HG02884 (cell line): Measurements from ENCODE around the gene ALCAM.

Experiments
- ATAC-seq: cut with Tn5 transposase; IDR thresholded peaks from one replicate; pipeline ENCODE4 v1.9.1; 2021; ENCODE audit warnings: mild to moderate bottlenecking, moderate library complexity; ENCODE audit not compliant: unreplicated experiment

ALCAM gene

DNA sequence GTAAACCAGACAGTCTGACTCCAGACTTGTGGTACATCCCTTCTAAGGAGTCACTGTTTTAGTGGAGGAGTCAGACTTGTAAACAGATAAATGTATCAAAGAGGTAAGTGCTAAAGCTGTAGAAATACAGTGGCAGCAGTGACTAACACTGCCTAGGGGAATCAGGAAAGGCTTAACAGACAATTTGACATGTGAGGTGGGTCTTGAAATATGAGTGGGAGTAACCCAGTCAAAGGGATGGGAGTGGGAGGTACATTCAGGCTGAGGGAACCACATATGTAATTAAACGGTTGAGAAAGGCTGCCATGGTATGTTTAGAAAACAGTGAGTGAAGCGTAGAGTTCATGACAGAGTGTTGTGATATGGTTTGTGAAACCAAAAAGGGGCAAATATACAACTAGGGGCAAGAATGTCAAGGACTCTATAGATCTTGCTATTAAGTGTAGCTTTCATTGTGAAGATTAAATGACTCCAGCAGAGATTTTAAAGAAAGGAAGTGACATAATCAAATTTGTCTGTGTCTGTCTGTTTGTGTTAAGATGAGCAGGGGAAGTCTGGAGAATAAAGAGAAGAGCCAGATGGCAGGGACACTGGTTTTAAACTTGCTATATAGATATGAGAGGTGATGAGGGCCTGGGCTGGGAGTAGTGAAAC, 11.2 kb upstream of the ALCAM start:
- ATAC-seq: no peak

DNA sequence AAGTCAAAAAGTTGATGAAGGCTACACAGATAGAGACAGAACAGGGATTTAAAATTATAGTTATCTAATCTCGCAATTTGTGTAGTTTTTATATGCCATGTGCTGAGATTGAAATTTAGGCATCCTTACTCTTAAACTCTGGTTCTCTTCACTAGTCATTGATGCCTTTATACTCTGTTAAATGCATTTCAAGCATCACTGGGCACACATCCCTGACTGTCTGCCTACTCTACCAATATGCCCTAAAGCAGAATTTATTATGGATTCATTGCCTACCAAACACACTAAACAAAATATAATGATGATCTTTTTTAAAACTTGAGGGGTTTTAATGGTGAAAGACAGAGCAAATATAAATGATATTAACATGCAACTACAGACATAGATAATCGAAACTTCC, 10.3 kb upstream of the ALCAM start:
- no peak for ATAC-seq

DNA sequence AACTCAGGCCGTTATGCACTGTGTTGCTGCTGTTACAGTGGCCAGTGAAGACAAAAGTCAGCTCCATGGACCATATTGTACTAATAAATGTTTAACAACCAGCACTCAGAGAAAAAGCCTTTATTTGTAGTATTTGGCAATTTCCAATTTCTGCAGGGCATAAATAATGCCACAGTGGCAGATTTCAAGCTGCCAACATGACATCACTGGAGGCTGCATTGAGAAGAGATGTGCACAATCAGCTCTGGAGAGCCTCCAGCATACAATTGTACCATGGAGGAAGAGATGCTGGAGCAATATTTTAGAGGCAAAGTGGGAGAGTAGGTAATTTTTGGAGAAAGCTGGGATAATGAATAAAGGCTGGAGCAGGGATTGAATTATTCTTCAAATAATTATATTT, 9.7 kb upstream of the ALCAM start:
- no peak for ATAC-seq

DNA sequence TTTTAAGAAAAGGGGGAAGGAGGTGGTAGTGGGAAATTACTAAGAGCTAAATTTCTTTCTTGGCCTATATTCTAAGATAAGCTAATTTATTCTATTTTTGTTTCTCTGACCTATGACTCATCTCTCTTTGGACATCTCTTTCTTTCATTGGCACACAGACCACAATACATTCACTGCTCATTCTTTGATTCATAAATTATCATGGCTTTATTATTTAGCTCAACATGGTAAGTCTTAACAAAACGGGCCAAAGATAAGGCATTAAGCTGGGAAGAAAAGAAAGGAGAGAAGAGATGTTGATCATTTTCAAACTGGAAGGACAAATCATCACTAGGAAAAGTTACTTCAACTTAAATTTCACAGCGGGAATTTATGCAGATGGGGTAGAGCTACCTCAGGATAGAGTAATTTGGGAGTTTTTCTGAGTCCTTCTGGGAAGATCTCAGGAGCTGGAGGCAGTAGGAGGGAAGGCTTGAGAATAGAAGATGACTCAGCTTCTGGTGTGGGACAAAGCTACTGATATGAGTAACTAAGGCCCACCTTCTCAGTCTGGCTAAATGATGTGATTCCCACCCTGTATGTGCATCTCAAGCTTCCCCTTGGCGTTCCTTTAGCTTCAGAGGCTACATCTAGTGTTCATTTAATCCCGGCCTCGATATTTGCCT, 7.5 kb upstream of the ALCAM start:
- ATAC-seq: peak; percentile 47

DNA sequence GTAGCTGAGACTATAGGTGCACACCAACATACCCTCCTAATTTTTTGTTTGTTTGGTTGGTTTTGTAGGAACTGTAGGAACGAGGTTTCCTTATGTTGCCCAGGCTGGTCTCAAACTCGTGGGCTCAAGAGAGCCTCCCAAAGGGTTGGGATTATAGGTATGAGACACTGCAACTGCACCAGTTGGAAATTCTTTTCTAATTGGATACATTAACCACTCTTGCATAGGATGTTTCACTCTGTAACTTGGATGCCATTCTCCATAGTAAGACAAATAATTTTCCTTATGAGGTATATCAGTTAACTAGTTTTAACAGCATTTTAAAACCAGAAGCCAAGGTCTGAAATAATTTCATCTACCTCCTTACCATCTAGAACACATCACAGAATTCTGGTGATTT, 6.7 kb upstream of the ALCAM start:
- no peak for ATAC-seq

DNA sequence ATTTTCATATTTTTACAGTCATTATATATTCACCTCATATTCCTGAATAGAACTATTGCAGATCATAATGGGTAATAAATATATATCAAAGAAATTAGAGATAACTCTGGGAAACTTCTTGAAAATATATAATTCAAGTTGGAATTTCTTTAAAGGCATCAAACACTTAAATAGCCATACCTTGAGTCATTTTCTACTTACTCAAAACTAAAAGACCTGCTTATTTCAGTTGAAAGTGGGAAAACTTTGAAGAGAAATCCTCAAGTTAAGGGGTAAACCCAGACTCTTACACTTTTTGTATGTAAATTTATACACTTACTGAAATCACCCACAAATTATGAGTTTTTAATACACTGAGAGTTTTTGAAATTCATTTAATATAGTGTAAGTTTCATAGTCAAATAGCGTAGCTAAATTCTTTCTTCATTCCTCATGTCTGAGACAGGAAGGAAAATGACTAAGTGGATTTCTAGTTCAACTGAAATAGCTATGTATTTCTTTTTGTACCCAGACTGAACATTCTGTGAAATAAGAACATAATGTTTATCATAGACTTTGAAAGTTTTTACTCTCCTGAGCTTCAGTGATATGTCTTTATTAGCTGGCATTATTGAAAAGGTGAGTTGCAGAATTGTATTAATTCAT, 4.6 kb upstream of the ALCAM start:
- no peak for ATAC-seq

DNA sequence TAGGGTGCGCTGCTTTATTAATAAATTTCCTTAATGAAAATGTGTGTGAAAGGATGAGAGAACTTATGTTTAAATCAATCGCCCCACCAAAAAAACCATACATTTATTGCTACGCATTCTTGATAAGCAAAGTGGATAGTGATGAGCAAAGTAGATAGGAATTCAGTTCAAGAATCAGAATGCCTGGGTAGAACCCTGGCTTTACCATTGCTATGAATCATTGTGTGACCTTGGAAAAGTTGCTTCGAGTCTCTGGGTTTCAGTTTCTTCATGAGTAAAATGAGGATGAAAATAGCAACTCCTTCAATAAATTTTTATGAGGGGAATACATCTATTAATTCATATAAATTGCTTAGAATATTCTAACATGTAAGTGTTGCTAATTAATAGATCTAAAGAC, 2.6 kb upstream of the ALCAM start:
- ATAC-seq: no peak

DNA sequence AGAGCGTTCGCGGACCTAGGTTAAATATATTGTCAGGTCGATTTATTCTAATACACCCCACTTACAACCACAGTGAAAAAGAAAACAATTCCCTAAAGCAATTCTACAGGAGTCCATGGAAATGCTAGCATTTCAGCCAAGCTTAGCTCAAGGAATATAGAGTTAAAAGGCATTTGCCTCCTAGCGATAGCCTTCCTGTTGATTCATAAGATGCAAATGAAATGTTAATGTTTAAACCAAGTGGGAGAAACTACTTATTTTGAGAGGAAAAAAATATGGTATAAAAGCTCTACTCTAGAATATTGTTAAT, 1.7 kb upstream of the ALCAM start:
- no peak for ATAC-seq

DNA sequence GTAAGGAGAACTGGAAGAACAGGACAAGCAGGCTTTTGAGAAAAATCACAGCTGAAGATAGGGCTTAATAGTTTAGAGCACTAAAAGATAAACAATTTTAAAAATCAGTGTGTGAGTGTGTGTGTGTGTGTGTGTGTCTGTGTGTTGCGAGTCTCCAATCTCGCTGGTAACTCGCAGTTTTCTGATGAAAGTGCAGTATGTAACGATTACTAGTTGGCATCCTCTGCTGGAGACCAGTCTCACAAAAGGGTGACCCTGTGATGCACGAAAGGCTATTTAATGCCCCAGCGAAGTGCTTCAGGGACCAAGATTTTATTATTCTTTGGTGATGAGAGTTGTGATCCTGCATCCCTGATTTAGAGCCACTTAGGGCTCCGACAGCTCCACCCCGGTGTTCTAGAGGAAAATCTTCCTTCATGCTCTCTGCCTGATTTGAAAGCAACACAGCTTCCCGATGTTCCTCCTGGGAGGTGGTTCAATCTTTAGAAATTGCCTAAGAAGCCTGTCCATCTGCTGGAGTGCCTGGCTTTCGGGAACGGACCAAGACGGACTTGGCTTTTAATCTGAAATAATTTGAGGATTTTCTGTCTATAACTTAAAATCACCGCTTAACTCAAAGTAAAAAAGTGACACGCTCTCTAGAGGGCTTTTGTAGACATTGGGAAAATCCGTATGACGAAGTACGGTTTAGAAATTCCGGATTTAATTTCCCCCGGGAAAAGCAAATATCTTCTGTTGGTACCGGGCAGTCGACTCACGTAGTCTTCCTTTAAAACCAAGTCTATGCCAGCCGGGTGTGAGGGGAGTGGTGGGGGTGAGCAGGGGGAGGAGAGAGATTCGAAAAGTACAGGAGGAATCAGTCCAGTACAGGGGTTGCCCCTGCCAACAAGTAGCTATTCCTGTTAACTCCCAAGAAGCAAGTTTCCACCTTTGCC, 1.1 kb upstream of the ALCAM start:
- no peak for ATAC-seq

DNA sequence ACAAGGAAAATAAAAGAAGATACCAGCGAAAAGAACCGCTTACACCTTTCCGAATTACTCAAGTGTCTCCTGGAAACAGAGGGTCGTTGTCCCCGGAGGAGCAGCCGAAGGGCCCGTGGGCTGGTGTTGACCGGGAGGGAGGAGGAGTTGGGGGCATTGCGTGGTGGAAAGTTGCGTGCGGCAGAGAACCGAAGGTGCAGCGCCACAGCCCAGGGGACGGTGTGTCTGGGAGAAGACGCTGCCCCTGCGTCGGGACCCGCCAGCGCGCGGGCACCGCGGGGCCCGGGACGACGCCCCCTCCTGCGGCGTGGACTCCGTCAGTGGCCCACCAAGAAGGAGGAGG, 325 bp downstream of the ALCAM start:
- no peak for ATAC-seq

DNA sequence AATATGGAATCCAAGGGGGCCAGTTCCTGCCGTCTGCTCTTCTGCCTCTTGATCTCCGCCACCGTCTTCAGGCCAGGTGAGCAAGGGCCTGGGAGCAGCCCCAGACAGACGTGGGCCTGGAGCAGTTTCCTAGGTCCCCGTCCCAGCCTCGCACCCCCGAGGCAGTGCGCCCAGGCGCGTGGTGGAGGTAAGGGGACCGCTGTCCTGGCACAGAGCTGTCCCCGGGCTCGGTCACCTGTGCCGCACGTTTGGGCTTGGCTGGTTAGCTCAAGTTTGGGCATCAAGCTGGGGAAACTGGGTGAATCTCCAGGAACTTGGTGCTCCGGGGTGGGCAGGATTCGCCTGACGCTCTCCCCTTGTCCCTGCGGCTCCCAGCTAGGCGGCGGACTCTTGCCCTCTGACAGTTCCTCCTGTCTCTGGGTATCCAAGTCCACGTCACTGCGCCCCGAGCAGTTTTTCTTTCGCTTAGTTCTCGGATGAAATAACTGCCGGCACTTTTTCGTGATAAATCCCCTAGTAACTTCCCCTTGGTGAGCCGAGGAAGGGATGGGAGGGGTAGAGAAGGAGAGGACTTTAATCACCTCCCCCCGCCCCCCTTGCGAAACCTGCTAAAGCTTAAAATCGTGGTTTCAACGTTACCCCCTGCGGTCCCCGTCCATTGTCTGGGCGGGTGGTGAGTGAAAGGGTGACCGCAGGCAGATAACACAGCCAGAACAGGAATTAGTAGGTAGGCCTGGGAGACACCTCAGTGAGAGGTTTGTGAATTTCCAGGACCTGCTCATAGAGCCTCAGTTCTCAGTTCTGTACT, 901 bp downstream of the ALCAM start:
- peak; percentile 30 for ATAC-seq

DNA sequence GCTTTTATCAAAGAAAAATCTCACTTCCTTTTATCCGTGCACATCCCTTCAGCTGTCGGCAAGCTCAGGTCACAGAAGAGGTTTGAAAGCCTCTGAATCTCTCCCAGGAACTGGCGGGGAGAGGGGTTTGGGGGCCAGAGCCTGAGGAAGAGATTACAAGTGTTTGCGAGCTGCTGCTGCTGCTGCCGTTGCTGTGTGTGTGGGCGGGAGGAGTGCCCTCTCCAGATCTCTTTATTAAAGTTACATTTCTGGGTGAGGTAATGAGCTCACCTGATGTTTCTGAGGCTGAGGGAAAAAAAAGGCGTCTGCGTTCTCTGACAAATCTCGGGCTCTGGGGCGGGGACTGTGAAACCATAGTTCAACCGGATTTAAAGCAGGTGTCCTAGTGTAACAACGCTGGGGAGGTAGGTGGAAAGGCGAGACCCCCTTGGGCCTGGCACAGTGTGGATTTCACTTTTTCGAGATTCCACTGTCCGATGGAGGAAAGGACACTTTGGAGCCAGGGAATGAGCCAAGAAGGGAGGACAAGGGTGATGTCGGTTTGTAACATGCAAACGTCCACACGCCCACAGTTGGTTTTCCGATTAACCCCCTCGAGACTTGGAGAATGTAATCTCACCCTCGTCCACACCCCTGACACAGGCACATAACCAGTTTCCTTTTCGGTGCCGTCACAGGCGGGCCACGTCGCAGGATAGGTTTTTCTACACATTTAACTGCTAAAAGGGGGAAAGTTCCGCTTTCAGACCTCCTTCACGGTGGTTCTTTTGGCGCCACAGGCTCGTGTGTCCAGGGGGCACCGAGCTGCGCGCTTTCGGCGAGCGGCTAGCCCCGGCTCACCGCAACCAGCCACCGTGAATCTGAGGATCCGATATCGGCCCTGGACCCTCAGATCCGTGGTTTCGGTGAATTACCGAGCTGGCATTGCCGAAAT, 2.1 kb downstream of the ALCAM start:
- ATAC-seq: peak; percentile 27

DNA sequence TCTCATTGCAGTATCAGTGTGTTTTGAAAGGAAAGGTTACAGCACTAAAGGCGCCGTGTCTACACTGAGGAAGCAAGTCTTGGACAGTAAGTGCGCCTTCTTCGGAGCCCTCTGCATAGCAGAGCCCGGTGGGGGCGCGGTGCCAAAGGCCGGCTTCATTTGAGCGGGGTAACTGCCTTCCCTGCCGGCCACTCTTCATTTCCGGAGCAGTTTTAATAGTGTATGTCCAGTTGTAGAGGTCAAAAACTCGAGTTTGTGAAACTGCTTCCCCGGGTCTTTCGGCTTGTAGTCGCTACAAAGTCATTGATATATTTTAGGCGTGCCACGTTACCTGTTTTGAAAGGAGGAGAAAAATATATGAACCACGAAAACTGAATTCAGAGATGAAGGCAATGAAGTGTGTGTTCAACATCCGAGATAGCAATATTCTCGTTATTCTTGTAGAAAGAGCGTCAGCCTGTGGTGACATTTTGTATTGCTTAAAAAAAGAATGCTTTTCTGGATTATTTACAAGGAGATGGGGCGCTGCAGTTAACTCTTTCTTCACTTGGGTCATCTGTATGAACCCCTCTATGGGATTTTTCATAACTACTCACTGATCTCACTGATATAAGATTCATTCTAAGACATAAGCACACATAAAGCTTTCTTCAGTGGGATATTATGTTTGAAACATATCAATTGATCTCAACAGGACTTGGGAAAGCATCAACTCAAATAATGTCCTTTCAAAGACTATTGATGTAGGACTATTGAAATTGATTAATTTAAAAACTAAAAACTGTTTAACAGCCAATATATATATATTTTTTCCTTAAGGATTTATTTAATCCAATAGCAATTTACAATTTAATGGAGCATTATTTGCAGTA, 3.0 kb downstream of the ALCAM start:
- ATAC-seq: peak; percentile 6

DNA sequence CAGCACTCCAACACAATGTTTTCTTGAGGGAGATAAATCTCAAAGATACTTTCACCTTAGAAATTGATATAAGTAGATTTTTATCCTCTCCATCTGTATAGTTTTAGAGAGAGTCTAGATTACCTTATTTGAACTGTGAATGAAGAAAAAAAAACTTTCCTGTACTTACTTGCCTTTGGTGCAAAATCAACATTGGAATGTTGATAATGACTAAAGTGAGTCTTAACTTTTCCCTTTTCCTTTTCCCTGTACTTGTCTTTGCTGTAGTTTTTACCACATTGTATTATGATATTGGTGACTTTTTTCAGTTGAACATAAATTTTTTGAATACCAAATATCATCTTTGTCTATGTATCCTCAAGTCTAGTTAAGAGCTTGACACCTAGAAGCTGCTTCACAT, 6.7 kb downstream of the ALCAM start:
- ATAC-seq: no peak

DNA sequence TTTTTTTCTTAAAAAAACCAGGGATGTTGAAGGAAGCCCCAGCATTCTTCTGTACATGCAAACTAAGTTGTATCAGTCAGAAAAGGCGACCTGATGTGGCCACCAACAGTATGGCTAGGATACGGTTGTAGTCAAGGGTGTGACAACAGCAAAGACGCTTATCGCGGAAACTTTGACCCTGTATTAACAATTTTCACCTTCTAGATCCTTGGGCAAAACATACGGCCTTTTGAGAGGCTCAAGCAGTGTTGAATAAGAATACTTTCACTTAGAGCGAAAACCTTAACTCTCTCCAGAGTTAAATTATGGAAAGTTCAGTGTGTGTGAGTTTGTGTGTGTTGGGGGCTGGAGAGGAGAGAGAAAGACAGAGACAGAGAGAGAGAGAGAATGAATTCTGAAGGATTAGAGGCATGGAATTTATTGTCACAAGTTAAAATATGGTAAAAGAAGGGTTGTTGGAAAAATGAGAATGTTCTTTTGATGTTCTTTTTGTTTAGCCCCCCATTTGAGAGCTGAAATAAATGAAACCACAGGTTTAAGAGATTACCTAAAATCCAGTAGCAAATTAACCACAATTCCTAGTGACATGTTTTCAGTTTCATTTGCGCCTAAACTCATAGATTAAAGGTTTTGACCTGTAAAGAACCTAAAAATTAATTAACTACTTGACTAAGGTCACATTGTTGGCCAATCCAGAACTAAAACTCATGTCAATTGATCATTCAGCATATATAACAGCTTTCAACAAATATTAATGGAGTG, 9.2 kb downstream of the ALCAM start:
- no peak for ATAC-seq

DNA sequence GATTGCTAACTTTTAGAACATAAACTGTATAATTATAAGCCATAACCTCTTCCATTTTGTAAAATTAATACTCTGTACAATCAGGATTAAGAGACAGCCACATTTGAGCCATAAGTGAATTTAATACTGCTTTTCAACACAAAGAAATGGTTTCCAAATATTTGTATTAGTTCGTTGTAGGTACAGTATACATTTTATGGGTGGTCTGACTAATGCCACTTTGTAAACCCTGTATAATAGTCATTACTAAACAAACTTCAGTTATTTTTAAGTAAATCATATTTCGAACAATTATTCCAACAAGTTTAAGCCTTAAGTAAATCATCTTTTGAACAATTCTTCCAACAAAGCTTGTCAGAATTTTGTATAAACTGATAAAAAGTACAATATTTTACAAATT, 11.0 kb downstream of the ALCAM start:
- ATAC-seq: no peak

DNA sequence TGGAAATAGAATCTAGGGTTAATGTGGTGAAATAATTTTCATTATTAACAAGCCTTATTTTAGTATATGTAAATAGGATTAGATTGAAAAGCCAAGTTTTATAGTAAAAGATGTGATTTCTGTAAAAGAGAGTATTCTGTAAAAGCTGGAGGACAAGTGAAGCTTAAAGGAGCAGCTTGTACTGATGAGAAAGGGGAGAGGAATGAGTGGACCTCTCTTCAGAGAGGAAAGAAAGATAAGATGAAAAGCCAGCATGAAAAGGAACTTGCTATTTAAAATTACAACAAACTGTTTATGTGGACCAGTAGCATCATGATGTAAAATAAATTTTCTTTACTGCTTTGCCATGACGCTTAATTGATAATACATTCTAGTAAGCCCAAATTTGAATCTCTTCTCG, 18.5 kb downstream of the ALCAM start:
- no peak for ATAC-seq
